Inflammatory macrophage treated with lipopolysaccharide for 4 hours (primary cell): ENCODE data around the gene BRI3.

Experiments used
- DNase-seq: peaks from one replicate; pipeline ENCODE4 v3.0.0-alpha.2; 2020

Gene BRI3

GRCh38 chr7:98280791-98281756 is at the start of gene BRI3:
BRI3 (plus strand) TSS chr7:98281686; CDS start chr7:98281796, 110 bp downstream.
- DNase-seq, result peak; percentile 93

GRCh38 chr7:98232263-98232585 is 49.3 kb upstream of the BRI3 start:
- no peak for DNase-seq

GRCh38 chr7:98232799-98233198 is 48.7 kb upstream of the BRI3 start:
- DNase-seq, result no peak

GRCh38 chr7:98233219-98234070 is 48.0 kb upstream of the BRI3 start:
- no peak for DNase-seq

- DNase-seq, result no peak
Observed at GRCh38 chr7:98234429-98235147, 46.9 kb upstream of the BRI3 start.

GRCh38 chr7:98235901-98236300 is 45.6 kb upstream of the BRI3 start:
- no peak for DNase-seq

GRCh38 chr7:98236355-98237185 is 44.9 kb upstream of the BRI3 start:
- DNase-seq, result no peak

GRCh38 chr7:98238076-98238475 is 43.4 kb upstream of the BRI3 start:
- no peak for DNase-seq

GRCh38 chr7:98238976-98239375 is 42.5 kb upstream of the BRI3 start:
- no peak for DNase-seq

GRCh38 chr7:98240961-98241673 is 40.4 kb upstream of the BRI3 start:
- peak; percentile 36 for DNase-seq

GRCh38 chr7:98241674-98242241 is 39.7 kb upstream of the BRI3 start:
- no peak for DNase-seq

- DNase-seq, result no peak
Observed at GRCh38 chr7:98242342-98242741, 39.1 kb upstream of the BRI3 start.

GRCh38 chr7:98242934-98243333 is 38.6 kb upstream of the BRI3 start:
- no peak for DNase-seq

GRCh38 chr7:98244871-98245270 is 36.6 kb upstream of the BRI3 start:
- DNase-seq, result no peak

GRCh38 chr7:98248156-98248555 is 33.3 kb upstream of the BRI3 start:
- no peak for DNase-seq

GRCh38 chr7:98249106-98249505 is 32.4 kb upstream of the BRI3 start:
- peak; percentile 69 for DNase-seq

- no peak for DNase-seq
Observed at GRCh38 chr7:98250789-98251188, 30.7 kb upstream of the BRI3 start.

- DNase-seq, result no peak
Observed at GRCh38 chr7:98251231-98251600, 30.3 kb upstream of the BRI3 start.

GRCh38 chr7:98251601-98252424 is 29.7 kb upstream of the BRI3 start, which contains the start of gene TECPR1:
TECPR1 (minus strand) TSS chr7:98252232; CDS start chr7:98246146, 6,086 bp downstream.
- peak; percentile 95 for DNase-seq

GRCh38 chr7:98252425-98253054 is 28.9 kb upstream of the BRI3 start:
- peak; percentile 22 for DNase-seq
